Right renal cortex interstitium (tissue), 3 donors: ENCODE data around the gene KLRF1. TPM values are rescaled to one million over a fixed set of nuclear protein-coding genes. Genes with fewer than 3 reads are reported as not detected.

ENCODE experiments used
- DNase-seq, 3 donors: peaks; one replicate each; pipeline ENCODE4 v3.0.0-alpha.2; 2013; ENCODE audit warnings: low read depth in 3 of 3, low spot score in 2 of 3
- polyA plus RNA-seq, 3 donors: library from polyadenylated mRNA; unstranded; fragments of 120-200 nt; gene quantifications; one replicate each; pipeline ENCODE4 v1.2.1, GENCODE V29; 2013; ENCODE audit not compliant: insufficient read length in 3 of 3

The KLRF1 gene
- under 1 TPM; 0.55 to 0.78 (median 0.58) TPM for polyA plus RNA-seq

GRCh38 chr12:9827209-9827888 is at the start of gene KLRF1:
Gene KLRF1 (plus strand): TSS chr12:9827481. CDS start chr12:9827545, 64 bp downstream.
- no peak for DNase-seq

- DNase-seq = no peak
Measured at GRCh38 chr12:9779209-9779608, 48.1 kb upstream of the KLRF1 start.

- no peak for DNase-seq
Measured at GRCh38 chr12:9781360-9781759, 45.9 kb upstream of the KLRF1 start.

- no peak for DNase-seq
Measured at GRCh38 chr12:9782547-9783382, 44.5 kb upstream of the KLRF1 start.

- DNase-seq = no peak
Measured at GRCh38 chr12:9784326-9784725, 43.0 kb upstream of the KLRF1 start.

- DNase-seq = no peak
Measured at GRCh38 chr12:9784816-9785215, 42.5 kb upstream of the KLRF1 start.

- DNase-seq = no peak
Measured at GRCh38 chr12:9786726-9787717, 40.3 kb upstream of the KLRF1 start.

GRCh38 chr12:9792185-9792900 is 34.9 kb upstream of the KLRF1 start:
- no peak for DNase-seq

- no peak for DNase-seq
Measured at GRCh38 chr12:9792961-9793617, 34.2 kb upstream of the KLRF1 start.

GRCh38 chr12:9793779-9794395 is 33.4 kb upstream of the KLRF1 start:
- no peak for DNase-seq

- DNase-seq = no peak
Measured at GRCh38 chr12:9794484-9795093, 32.7 kb upstream of the KLRF1 start.

GRCh38 chr12:9795945-9796344 is 31.3 kb upstream of the KLRF1 start:
- no peak for DNase-seq

- no peak for DNase-seq
Measured at GRCh38 chr12:9796346-9796745, 30.9 kb upstream of the KLRF1 start.

GRCh38 chr12:9796971-9797370 is 30.3 kb upstream of the KLRF1 start:
- no peak for DNase-seq

GRCh38 chr12:9797722-9798619 is 29.3 kb upstream of the KLRF1 start:
- DNase-seq = peak; percentile 31 to 45 (median 33)

- DNase-seq = no peak
Measured at GRCh38 chr12:9799961-9800360, 27.3 kb upstream of the KLRF1 start.

GRCh38 chr12:9805883-9806282 is 21.4 kb upstream of the KLRF1 start:
- no peak for DNase-seq

GRCh38 chr12:9806714-9807113 is 20.6 kb upstream of the KLRF1 start:
- no peak for DNase-seq
